HG02763 (cell line): ENCODE data around the gene MTAP.
A peak's percentile ranks its signal among the peaks of the same experiment; 100 is the strongest.
"Not testable (repeated sequence)": the region's sequence is repeated elsewhere in the genome, so short reads cannot be mapped to it uniquely, and the experiment has no call there.

Experiments
- ATAC-seq: cut with Tn5 transposase; IDR thresholded peaks from one replicate; pipeline ENCODE4 v1.9.1; 2021; ENCODE audit warnings: mild to moderate bottlenecking, moderate library complexity; ENCODE audit not compliant: unreplicated experiment

Gene MTAP

GRCh38 chr9:21906213-21906612, 103.8 kb downstream of the MTAP start:
- no peak for ATAC-seq

- no peak for ATAC-seq
Observed at GRCh38 chr9:21906881-21907280, 104.4 kb downstream of the MTAP start.

- peak; percentile 76 for ATAC-seq
Observed at GRCh38 chr9:21919377-21920362, 117.2 kb downstream of the MTAP start.

GRCh38 chr9:21923694-21924093, 121.3 kb downstream of the MTAP start:
- ATAC-seq, result no peak

GRCh38 chr9:21927752-21928151, 125.3 kb downstream of the MTAP start:
- no peak for ATAC-seq

GRCh38 chr9:21931428-21931827, 129.0 kb downstream of the MTAP start:
- no peak for ATAC-seq

- no peak for ATAC-seq
Observed at GRCh38 chr9:21933281-21933680, 130.8 kb downstream of the MTAP start.

- no peak for ATAC-seq
Observed at GRCh38 chr9:21933865-21934264, 131.4 kb downstream of the MTAP start.

- no peak for ATAC-seq
Observed at GRCh38 chr9:21935631-21936030, 133.2 kb downstream of the MTAP start.

GRCh38 chr9:21936161-21936560, 133.7 kb downstream of the MTAP start:
- no peak for ATAC-seq

GRCh38 chr9:21941337-21941995, 139.0 kb downstream of the MTAP start:
- ATAC-seq, result no peak

- ATAC-seq, result no peak
Observed at GRCh38 chr9:21943464-21943863, 141.0 kb downstream of the MTAP start.

- ATAC-seq, result no peak
Observed at GRCh38 chr9:21945606-21946005, 143.2 kb downstream of the MTAP start.

GRCh38 chr9:21958833-21959232, 156.4 kb downstream of the MTAP start:
- ATAC-seq, result no peak

- ATAC-seq, result not testable (repeated sequence)
Observed at GRCh38 chr9:21959268-21959667, 156.8 kb downstream of the MTAP start.

GRCh38 chr9:21961569-21961968, 159.1 kb downstream of the MTAP start:
- ATAC-seq, result no peak

GRCh38 chr9:21964925-21965385, 162.5 kb downstream of the MTAP start:
- peak; percentile 55 for ATAC-seq

- ATAC-seq, result peak; percentile 90
Observed at GRCh38 chr9:21965401-21965951, 163.0 kb downstream of the MTAP start.

- ATAC-seq, result no peak
Observed at GRCh38 chr9:21966140-21966851, 163.9 kb downstream of the MTAP start.

- no peak for ATAC-seq
Observed at GRCh38 chr9:21967169-21967568, 164.7 kb downstream of the MTAP start.

GRCh38 chr9:21967702-21968101, 165.3 kb downstream of the MTAP start:
- no peak for ATAC-seq
